Trophoblast cell (in vitro differentiated cells and primary cell): ENCODE results near the gene CEP63.

ENCODE experiments used
- DNase-seq, 2 donors: peaks; one replicate each; pipeline ENCODE4 v3.0.0-alpha.2; 2016
- H2AFZ ChIP-seq: 2 replicates; pipeline ENCODE4 v1.6.1; 2013; ENCODE audit warnings: low read length, moderate library complexity, mild to moderate bottlenecking; ENCODE audit not compliant: insufficient read depth, poor library complexity
- H2AK5ac ChIP-seq: 2 replicates; pipeline ENCODE4 v1.6.1; 2013; ENCODE audit warnings: mild to moderate bottlenecking, low read length
- H2BK120ac ChIP-seq: 2 replicates; pipeline ENCODE4 v1.6.1; 2013; ENCODE audit warnings: low read length, mild to moderate bottlenecking, moderate library complexity; ENCODE audit not compliant: insufficient read depth, poor library complexity
- H2BK12ac ChIP-seq: 2 replicates; pipeline ENCODE4 v1.6.1; 2013; ENCODE audit warnings: mild to moderate bottlenecking, low read length, moderate library complexity
- H2BK5ac ChIP-seq: 2 replicates; pipeline ENCODE4 v1.6.1; 2013; ENCODE audit warnings: low read length, low read depth, moderate library complexity, mild to moderate bottlenecking; ENCODE audit not compliant: poor library complexity
- H3K14ac ChIP-seq: 2 replicates; pipeline ENCODE4 v1.6.1; 2013; ENCODE audit warnings: mild to moderate bottlenecking, low read length
- H3K18ac ChIP-seq: 2 replicates; pipeline ENCODE4 v1.6.1; 2013; ENCODE audit warnings: mild to moderate bottlenecking, low read length
- H3K23ac ChIP-seq: 2 replicates; pipeline ENCODE4 v1.6.1; 2013; ENCODE audit warnings: low read length
- H3K27ac ChIP-seq: 2 replicates; pipeline ENCODE4 v1.5.1; 2013; ENCODE audit warnings: low read depth, mild to moderate bottlenecking, inconsistent platforms, low read length, moderate library complexity
- H3K27me3 ChIP-seq: 2 replicates; pipeline ENCODE4 v1.6.1; 2013; ENCODE audit warnings: inconsistent platforms, mild to moderate bottlenecking, low read length, moderate library complexity; ENCODE audit not compliant: insufficient read depth
- H3K36me3 ChIP-seq, 2 experiments: 1 replicate in 1 of 2; 2 replicates in 1 of 2; pipeline ENCODE4 v1.6.1; 2013; ENCODE audit warnings: low read length in 2 of 2, mild to moderate bottlenecking in 2 of 2, moderate library complexity in 1 of 2; ENCODE audit not compliant: insufficient read depth in 2 of 2, control insufficient read depth in 1 of 2
- H3K4ac ChIP-seq: 2 replicates; pipeline ENCODE4 v1.6.1; 2013; ENCODE audit warnings: low read depth, mild to moderate bottlenecking, low read length, moderate library complexity
- H3K4me1 ChIP-seq, 2 experiments: 1 replicate in 1 of 2; 2 replicates in 1 of 2; pipeline ENCODE4 v1.6.1; 2013; ENCODE audit warnings: low read length in 2 of 2, mild to moderate bottlenecking in 2 of 2, moderate library complexity in 1 of 2; ENCODE audit not compliant: insufficient read depth in 2 of 2, control insufficient read depth in 1 of 2
- H3K4me2 ChIP-seq: 2 replicates; pipeline ENCODE4 v1.6.1; 2013; ENCODE audit warnings: inconsistent platforms, mild to moderate bottlenecking, low read length, moderate library complexity
- H3K4me3 ChIP-seq: 2 replicates; pipeline ENCODE4 v1.5.1; 2013; ENCODE audit warnings: mild to moderate bottlenecking, low read depth, low read length, inconsistent platforms
- H3K79me1 ChIP-seq: one replicate; pipeline ENCODE4 v1.6.1; 2013; ENCODE audit warnings: low read length
- H3K79me2 ChIP-seq: 2 replicates; pipeline ENCODE4 v1.6.1; 2013; ENCODE audit warnings: low read length, mild to moderate bottlenecking; ENCODE audit not compliant: control insufficient read depth, insufficient read depth, poor library complexity
- H3K9ac ChIP-seq: 2 replicates; pipeline ENCODE4 v1.6.1; 2013; ENCODE audit warnings: mild to moderate bottlenecking, low read length
- H3K9me3 ChIP-seq: 2 replicates; pipeline ENCODE4 v1.6.1; 2013; ENCODE audit warnings: low read depth, mild to moderate bottlenecking, control low read depth, inconsistent platforms, low read length; ENCODE audit not compliant: insufficient read depth
- H4K12ac ChIP-seq: 2 replicates; pipeline ENCODE4 v1.6.1; 2013; ENCODE audit warnings: low read depth, mild to moderate bottlenecking, low read length, moderate library complexity
- H4K8ac ChIP-seq: 2 replicates; pipeline ENCODE4 v1.6.1; 2013; ENCODE audit warnings: low read depth, mild to moderate bottlenecking, low read length, moderate library complexity
- H4K91ac ChIP-seq: one replicate; pipeline ENCODE4 v1.6.1; 2013; ENCODE audit warnings: low read depth, mild to moderate bottlenecking, low read length, moderate library complexity
- WGBS: extraction: QIAGEN DNeasy Blood & Tissue Kit; methylation state at CpG from one replicate; pipeline ENCODE4 v1.1.7; 2013; ENCODE audit warnings: missing lambda C conversion rate; ENCODE audit not compliant: insufficient read length, insufficient coverage; ENCODE audit errors: extremely low coverage; 5-methylcytosine and 5-hydroxymethylcytosine counted together

Gene CEP63

DNA sequence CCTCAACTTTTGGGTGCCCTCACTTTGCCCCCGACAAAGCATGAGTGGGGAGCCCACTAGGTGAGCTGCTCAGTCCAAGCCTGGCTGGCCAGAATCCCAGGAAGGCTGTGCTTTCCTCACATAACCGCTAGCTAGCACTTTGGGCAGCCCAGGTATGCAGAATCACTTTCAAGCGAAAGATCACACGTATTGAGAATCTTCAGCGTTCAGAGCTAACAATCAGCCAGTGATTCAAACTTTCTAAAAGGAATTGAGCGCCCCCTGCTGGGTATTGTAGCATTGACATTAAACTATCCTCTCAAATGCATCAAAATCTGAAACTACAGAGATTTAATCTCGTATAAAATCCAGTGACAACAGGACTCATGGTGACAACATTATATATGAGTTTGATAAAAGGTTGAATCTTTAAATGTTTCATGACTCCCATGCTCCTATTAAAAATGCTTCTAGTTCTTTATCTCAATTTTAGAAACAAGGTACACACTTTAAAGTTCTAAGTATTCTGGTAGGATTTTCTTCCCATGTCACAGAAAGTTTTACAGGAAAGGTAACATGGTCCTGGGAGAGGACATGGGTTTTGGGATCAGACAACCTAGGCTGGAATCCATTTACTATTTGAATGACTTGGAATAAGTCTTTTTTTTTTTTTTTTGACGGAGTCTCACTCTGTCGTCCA is 11.8 kb upstream of the CEP63 start:
- H2BK120ac ChIP-seq: peak overlapping the region; percentile 6
- H3K4me1 ChIP-seq: peaks cover 6 to 26% of the 10 kb centered on the region in 2 experiments
- no peak overlapping the region for H3K23ac ChIP-seq
- H2BK5ac ChIP-seq: peak overlapping the region; percentile 8
- H3K4ac ChIP-seq: no peak overlapping the region
- no peak overlapping the region for H4K12ac ChIP-seq
- H3K27me3 ChIP-seq: no peaks in the 10 kb centered on the region
- no peak overlapping the region for H3K9ac ChIP-seq
- DNase-seq: peak; percentile 91 to 99
- H3K79me1 ChIP-seq: peaks cover 22% of the 10 kb centered on the region
- WGBS: no CpG with 5 or more reads among the region's 9 CpGs
- H4K8ac ChIP-seq: no peak overlapping the region
- H2AFZ ChIP-seq: no peak overlapping the region
- no peak overlapping the region for H3K4me3 ChIP-seq
- H2BK12ac ChIP-seq: no peak overlapping the region
- H3K27ac ChIP-seq: no peak overlapping the region
- H3K36me3 ChIP-seq: peaks cover 0 to 5% of the 10 kb centered on the region in 2 experiments
- H3K4me2 ChIP-seq: no peak overlapping the region
- H3K9me3 ChIP-seq: no peaks in the 10 kb centered on the region
- no peak overlapping the region for H2AK5ac ChIP-seq
- no peak overlapping the region for H3K14ac ChIP-seq
- H3K18ac ChIP-seq: no peak overlapping the region
- H4K91ac ChIP-seq: peak overlapping the region; percentile 16
- H3K79me2 ChIP-seq: peaks cover 3% of the 10 kb centered on the region

GRCh38 chr3:134474956-134475355 is 10.9 kb upstream of the CEP63 start:
- peak in 1 of 2 donors; percentile 74 for DNase-seq
- no peak overlapping the region for H2BK120ac ChIP-seq
- no peak overlapping the region for H3K18ac ChIP-seq
- peaks cover 0 to 5% of the 10 kb centered on the region in 2 experiments for H3K36me3 ChIP-seq
- H3K27me3 ChIP-seq: no peaks in the 10 kb centered on the region
- peak overlapping the region; percentile 45 for H4K91ac ChIP-seq
- WGBS: no CpG with 5 or more reads among the region's 5 CpGs
- no peak overlapping the region for H3K4me3 ChIP-seq
- no peak overlapping the region for H2BK5ac ChIP-seq
- no peak overlapping the region for H2AFZ ChIP-seq
- H2BK12ac ChIP-seq: peak overlapping the region; percentile 5
- H4K12ac ChIP-seq: no peak overlapping the region
- H3K9ac ChIP-seq: no peak overlapping the region
- no peak overlapping the region for H3K4ac ChIP-seq
- H3K14ac ChIP-seq: no peak overlapping the region
- peak overlapping the region; percentile 45 for H3K27ac ChIP-seq
- no peak overlapping the region for H3K4me2 ChIP-seq
- no peak overlapping the region for H2AK5ac ChIP-seq
- no peaks in the 10 kb centered on the region for H3K9me3 ChIP-seq
- peaks cover 6 to 26% of the 10 kb centered on the region in 2 experiments for H3K4me1 ChIP-seq
- H3K23ac ChIP-seq: no peak overlapping the region
- H3K79me1 ChIP-seq: peaks cover 22% of the 10 kb centered on the region
- H3K79me2 ChIP-seq: peaks cover 3% of the 10 kb centered on the region
- H4K8ac ChIP-seq: no peak overlapping the region

- Histone ChIP-seq H3K18ac (peak overlapping the region; percentile 33), H4K91ac (peak overlapping the region; percentile 85), H2BK120ac (peak overlapping the region; percentile 10), H3K36me3 (peaks cover 3 to 15% of the 10 kb centered on the region in 2 experiments), H3K4ac (no peak overlapping the region), H3K14ac (no peak overlapping the region), H3K4me2 (no peak overlapping the region), H2BK12ac (peak overlapping the region; percentile 87), H3K27ac (peak overlapping the region; percentile 31), H4K8ac (no peak overlapping the region), H3K79me1 (peaks cover 21% of the 10 kb centered on the region), H2AK5ac (peak overlapping the region; percentile 78), H3K9me3 (no peaks in the 10 kb centered on the region), H2AFZ (no peak overlapping the region), H3K23ac (no peak overlapping the region), H4K12ac (peak overlapping the region; percentile 37), H3K79me2 (peaks cover 3% of the 10 kb centered on the region), H3K9ac (no peak overlapping the region), H3K4me3 (no peak overlapping the region), H3K4me1 (peaks cover 6 to 24% of the 10 kb centered on the region in 2 experiments), H3K27me3 (no peaks in the 10 kb centered on the region), H2BK5ac (peak overlapping the region; percentile 84)
- no CpG with 5 or more reads among the region's 4 CpGs for WGBS
- DNase-seq: peak; percentile 71 to 73
Measured at GRCh38 chr3:134476306-134476705, 9.6 kb upstream of the CEP63 start.

GRCh38 chr3:134477002-134477401 is 8.9 kb upstream of the CEP63 start:
- Histone ChIP-seq H3K27ac (peak overlapping the region; percentile 31), H4K12ac (peak overlapping the region; percentile 12), H2AK5ac (peak overlapping the region; percentile 62), H3K79me2 (peaks cover 3% of the 10 kb centered on the region), H3K27me3 (no peaks in the 10 kb centered on the region), H3K4me2 (no peak overlapping the region), H2BK12ac (peak overlapping the region; percentile 97), H4K91ac (peak overlapping the region; percentile 83), H3K4me1 (peaks cover 6 to 23% of the 10 kb centered on the region in 2 experiments), H3K23ac (no peak overlapping the region), H2AFZ (no peak overlapping the region), H3K4me3 (no peak overlapping the region), H2BK5ac (peak overlapping the region; percentile 84), H3K9ac (no peak overlapping the region), H4K8ac (peak overlapping the region; percentile 28), H3K9me3 (no peaks in the 10 kb centered on the region), H2BK120ac (peak overlapping the region; percentile 10), H3K36me3 (peaks cover 3 to 16% of the 10 kb centered on the region in 2 experiments), H3K14ac (peak overlapping the region; percentile 51), H3K79me1 (peaks cover 20% of the 10 kb centered on the region), H3K18ac (peak overlapping the region; percentile 73), H3K4ac (peak overlapping the region; percentile 56)
- peak; percentile 96 to 99 for DNase-seq
- no CpG with 5 or more reads among the region's 6 CpGs for WGBS
